Measurements from ENCODE around the gene ANKRD55.
"Not testable (repeated sequence)": the region's sequence is repeated elsewhere in the genome, so short reads cannot be mapped to it uniquely, and the experiment has no call there.

The ANKRD55 gene

DNA sequence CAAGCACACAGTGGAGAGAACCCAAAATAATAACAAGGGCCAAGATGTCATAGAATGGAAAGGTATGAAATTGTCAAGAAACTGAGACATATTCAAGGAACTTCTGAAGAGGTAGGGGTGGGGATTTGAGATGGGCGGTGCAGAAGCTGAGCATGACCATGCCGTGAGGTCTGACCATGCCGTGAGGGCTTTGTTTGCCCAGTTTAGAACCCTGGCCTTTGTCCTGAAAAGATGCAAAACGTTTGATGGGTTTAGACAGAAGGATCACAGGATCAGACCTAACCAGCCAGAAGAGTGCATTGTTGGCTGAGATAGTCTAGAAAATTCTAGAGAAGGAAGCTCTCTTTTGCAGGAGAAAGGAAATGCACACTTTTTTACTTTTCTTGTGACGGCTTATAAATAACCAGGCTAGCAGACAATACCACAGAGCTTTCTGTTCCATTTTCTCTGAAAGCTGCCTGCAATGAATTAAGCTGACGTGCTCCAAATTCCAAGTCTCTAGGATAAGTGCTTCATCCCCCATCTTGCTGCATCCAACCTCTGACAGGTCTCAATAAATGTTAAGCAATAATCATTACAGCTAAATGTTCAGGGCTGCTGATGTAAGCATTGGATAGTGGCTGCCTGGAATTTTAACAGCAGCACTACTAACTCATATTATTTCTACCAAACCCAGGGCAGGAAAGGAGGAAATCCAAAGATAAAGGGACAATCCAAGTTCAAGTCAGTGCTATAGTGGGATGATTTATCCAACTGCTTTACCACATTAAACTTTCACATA, 127.4 kb downstream of the ANKRD55 start:
- peak; percentile 82 to 86 for DNase-seq (ENCODE audit: low read depth in 2 of 2)

DNA sequence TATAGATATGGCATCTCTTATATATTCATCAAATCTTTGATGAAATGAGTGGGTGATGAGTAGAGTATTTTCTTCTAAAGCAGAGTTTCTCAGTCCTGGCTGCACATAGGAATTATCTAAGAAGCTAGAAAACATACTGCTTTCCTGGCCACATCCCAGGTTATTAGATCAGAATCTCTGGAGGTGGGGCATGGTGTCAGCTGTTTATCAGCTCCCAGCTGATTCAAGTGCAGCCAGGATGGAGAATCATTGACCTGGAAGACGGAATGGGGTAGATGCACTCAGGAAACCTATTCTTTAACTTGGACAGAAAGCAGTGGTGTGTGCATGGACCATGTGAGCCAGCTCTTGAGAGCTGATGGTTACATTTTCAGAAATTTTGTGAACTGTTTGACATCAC, 130.2 kb downstream of the ANKRD55 start:
- no peak for DNase-seq (ENCODE audit: low read depth in 2 of 2)

DNA sequence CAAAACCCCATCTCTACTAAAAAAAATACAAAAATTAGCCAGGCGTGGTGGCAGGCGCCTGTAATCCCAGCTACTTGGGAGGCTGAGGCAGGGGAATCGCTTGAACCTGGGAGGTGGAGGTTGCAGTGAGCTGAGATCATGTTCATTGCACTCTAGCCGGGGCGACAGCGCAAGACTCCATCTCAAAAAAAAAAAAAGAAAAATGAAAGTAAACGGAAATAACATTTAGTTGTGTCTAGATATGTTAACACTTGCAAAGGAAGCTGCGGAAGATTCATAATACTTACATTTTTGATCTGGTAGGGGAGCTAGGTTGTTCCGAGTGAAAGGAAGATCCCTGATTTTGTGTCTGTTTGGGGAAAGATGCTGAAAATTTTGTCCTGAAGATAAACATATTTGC, 130.9 kb downstream of the ANKRD55 start:
- not testable (repeated sequence) for DNase-seq (ENCODE audit: low read depth in 2 of 2)

DNA sequence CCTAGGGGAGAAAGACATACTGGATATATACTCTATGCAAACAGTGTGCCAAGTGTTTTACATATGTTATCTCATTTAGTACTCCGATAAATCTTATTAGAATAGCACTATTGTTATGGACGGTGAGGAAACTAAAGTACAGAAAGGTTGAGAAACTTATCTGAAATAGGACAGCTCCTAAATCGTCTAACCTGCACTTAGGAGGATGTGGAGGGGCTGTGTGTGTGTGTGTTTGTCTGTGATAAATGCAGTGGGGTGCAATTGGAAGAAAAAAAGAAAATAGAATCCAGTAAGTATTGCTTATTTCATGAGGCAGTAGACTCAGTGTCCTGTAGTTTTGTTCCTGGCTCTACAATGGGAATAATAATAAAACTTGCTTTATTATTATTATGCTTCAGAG, 131.9 kb downstream of the ANKRD55 start:
- no peak for DNase-seq (ENCODE audit: low read depth in 2 of 2)

DNA sequence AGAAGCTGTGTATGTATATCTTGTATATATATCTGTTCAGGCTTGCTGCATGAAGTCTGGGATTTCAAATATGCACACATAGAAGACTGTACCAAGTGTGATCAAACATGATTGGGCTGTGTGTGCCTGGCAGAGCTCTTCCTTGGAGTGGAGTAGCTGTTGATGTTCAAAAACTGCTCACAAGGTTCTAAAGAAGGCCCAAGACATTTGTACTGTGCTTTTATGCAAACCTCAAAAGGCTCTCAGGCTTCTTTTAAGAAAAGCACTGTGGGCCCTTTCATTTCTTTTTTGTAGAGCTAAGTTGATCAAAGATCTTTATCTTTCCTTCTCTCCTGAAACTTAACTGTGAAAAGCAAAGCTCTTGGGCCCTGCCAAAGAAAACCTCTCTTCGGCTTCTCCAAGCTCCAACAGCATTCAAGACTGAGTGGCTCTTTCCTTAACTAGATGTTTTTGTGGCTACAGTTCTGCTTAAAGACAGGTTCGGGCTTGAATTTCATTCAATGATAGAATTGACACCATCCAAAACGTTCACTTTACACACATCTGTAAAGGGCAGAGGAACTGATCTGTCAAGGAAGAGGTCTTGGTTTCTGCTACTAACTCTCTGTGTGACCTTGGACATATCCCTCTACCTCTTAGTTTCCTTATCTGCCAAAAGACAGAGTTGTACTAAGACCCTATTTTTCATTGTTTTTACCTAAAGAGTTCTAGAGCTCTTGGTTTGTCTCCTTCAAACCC, 132.5 kb downstream of the ANKRD55 start:
- no peak for DNase-seq (ENCODE audit: low read depth in 2 of 2)

DNA sequence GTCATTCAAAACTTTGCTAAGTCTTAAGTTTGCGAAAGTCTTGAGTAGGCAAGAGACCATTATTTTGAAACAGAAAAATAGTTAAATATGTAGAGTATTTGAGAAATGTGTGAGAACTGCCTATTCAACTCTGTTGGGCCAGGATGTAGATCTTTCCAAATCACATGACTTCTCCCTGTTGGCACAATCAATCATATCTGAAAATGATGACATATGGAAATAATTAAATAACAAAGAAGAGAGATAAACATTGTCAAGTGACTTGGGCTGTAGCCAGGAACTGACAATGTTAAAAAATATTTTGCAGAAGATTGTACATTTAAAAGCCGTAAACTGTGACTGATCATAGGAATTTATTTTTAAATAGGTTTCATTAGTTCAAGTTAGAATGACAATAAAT, 133.8 kb downstream of the ANKRD55 start:
- DNase-seq (ENCODE audit: low read depth in 2 of 2) = peak; percentile 91 to 92

DNA sequence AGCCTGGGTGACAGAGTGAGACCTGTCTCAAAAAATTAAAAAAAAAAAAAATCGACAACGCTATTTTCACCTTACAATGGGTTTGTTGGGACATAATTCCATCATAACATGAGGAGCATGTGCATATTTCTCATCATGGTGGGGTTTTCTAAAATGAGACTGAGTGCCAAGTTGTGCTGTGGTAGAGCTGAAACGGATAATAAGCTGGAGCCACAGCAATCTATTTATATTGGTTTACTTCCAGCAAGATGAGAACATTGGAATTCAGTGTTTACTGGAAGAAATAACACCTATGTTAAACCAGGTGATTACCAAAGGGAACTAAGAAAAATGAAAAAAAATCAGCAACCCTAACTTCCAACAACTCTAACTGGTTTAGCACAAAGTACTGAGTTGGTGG, 136.1 kb downstream of the ANKRD55 start:
- no peak for DNase-seq (ENCODE audit: low read depth in 2 of 2)

DNA sequence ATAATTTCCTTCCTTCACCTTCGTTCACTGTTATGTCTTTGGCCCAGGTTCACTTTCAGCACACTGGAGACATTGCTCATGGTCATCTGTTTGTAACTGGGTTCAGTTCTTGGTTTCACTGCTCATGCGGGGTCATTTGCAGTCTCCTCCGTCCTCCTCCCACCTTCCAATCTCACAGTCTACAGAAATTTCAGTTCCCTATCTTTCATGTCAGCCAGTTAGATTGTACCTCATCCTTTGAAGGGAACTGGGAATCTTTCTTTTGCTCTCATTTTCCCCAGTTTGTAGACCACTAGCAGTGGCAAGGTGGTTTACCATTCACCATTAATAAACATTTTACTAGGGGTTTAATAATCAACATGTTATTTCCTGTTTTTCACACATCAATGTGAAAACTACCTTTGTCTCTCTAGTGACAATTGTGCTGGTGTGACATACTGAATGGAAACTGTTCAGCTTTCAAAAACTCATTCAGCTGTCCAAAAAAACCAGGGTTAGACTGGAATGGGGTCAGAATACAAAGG, 137.5 kb downstream of the ANKRD55 start:
- DNase-seq (ENCODE audit: low read depth in 2 of 2) = no peak

DNA sequence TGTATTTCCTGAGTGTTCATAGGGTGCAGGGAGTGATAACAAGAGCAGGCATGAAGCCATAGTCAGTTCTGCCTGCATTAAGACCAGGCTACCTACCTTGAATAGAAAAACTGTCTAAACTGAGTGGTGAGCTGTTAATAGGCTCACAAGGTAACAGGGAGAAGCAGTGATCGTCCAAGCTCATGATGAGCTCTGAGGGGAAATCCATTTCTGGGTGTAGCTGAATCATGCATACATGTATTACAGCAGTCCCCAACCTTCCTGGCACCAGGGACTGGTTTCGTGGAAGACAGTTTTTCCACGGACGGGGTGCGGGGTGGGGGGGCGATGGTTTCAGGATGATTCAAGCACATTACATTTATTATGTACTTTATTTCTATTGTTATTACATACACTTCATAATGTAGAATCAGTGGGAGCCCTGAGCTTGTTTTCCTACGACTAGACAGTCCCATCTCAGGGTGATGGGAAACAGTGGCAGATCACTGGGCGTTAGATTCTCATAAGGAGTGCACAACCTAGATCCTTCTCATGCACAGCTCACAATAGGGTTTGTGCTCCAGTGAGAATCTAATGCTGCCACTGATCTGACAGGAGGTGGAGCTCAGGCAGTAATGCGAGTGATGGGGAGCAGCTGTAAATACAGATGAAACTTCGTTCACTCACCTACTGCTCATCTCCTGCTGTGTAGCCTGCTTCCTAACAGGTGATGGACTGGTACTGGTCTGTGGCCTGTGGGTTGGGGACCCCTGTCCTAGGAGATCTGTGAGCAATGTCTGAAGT, 138.4 kb downstream of the ANKRD55 start:
- DNase-seq (ENCODE audit: low read depth in 2 of 2) = no peak

DNA sequence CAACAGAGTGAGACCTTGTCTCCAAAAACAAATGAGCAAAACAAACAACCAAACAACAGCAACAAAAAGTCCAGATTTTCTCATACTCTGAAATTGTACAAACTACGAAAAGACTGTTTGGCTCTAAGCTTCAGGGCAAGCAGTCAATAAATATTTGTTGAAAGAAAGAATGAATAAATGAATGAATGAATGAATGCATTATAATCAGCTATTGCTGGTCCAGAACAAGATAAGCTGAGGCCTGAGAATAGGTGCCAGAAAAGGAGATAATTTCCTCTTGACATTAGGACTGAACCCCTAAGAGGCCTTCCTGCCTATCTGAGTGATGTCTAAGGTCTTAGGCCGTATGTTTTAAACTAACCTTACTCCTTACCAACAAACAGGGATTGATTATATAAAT, 139.2 kb downstream of the ANKRD55 start:
- no peak for DNase-seq (ENCODE audit: low read depth in 2 of 2)

DNA sequence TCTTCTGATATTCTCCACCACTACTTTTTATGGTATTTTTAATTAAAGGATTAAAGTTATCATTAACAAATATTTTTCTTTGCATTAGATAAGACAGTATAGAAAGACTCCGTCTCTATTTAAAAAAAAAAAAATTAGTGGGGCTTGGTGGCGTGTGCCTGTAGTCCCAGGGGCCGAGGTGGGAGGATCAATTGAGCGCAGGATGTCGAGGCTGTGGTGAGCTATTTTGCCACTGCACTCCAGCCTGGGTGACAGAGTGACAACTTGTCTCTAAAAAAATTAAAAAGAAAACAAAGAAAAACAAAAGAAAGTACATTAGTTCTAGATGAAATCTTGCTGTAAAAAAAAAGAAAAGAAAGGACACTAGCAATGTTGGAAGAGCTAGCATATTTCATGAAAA, 141.0 kb downstream of the ANKRD55 start:
- no peak for DNase-seq (ENCODE audit: low read depth in 2 of 2)

DNA sequence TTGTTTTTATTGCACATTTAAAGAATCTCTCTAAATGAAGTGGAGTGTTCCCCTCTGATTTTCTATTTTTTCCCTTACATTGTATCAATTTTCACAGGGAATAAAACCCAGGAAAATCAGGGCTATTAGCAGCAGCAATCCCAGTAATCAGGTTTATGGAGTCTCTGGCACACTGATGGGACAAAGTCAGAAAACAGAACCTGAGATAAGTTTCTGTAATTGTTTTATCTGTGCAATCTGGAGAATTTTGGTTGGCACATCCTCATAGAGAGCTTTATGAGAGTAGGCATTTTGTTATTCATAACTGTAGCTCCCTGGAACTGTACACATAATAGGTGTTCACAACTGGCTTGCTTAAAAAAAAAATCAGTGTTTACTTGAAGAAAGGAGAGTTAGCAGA, 141.5 kb downstream of the ANKRD55 start:
- no peak for DNase-seq (ENCODE audit: low read depth in 2 of 2)

DNA sequence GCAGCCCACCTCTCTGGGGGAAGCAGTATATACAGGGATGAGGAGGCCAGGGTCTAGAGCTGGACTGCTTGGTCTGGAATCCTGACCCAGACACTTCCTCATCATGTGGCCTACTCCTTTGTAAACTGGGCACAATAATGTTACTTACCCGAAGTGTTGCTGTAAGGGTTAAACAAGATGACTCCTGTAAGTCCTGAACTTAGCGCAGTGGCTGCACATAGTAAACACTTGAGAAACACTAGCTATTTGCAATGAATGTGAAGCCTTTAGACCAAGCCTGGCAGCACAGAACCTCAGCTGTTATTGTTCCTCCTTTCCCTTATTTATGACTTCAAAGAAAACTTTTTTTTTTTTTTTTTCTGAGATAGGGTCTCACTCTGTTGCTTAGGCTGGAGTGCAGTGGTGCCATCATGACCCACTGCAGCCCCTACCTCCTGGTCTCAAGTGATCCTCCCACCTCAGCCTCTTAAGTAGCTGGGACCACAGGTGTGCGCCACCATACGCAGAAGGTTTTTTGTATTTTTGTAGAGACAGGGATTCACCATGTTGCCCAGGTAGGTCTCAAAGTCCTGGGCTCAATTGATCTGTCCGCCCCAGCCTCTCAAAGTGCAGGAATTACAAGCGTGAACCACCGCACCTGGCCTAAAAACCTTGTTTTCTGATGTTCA, 142.2 kb downstream of the ANKRD55 start:
- no peak for DNase-seq (ENCODE audit: low read depth in 2 of 2)

DNA sequence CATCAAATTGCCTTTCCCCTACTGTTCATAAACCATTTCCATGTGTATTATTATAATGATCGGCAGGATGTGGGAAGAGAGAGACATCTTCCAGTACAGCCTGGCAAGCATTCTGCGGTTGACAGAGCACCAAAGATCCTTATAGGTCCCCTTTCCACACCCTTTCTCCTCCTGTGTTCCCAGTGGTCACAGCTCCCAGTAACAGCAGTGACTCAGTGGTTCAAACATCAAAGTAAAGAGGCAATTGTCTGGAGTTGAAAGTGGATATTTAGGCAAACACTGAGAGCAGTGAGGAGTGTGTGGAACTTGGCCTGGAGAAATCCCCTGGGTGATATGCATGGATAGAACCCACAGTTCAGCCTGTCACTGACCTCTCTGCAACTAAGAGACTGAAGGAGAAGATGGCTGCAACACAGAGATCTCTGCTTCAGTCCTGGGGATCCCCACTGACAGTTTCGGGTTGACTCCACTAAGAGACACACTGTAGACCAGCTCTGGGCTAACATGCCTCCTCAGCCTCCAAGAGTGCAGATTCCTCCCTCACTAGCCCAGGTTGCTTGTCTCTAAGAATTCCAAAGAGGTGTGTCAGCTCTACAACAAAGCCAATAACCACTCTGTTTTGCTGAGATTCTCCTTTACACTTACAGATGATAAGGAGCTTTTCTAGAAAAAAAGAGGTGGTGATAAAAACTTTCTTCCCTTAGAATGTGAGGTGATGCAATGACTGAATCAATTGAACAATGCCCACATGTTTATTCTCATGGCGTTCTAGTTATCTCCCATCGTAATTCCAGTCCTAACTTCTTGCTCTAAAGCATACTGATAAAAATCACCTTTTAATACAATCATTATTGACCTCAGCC, 143.9 kb downstream of the ANKRD55 start:
- DNase-seq (ENCODE audit: low read depth in 2 of 2) = peak; percentile 68 to 74

DNA sequence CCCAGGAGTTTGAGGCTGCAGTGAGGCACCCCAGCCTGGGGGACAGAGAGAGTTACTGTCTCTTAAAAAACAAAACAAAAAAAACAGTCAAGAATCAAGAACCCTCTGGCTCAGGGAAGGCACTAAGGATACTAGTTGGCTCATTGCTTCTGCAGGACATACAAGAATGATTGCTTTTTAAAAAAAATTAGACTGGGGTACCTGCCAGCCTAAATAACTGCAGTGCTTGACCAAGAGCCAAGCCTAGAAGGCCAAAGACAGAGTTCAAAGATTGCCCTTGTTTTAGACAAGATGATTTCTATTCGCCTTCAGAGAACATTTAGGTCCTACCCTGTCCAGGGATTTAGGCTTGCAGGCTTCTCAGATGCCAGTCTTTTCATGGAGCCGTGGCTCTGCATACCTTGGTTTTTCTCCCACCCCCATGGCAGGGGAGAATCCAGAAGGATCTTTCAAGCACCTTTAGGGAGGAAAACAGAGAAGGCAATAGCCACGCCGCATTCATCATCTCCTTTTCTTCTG, 144.6 kb downstream of the ANKRD55 start:
- no peak for DNase-seq (ENCODE audit: low read depth in 2 of 2)

DNA sequence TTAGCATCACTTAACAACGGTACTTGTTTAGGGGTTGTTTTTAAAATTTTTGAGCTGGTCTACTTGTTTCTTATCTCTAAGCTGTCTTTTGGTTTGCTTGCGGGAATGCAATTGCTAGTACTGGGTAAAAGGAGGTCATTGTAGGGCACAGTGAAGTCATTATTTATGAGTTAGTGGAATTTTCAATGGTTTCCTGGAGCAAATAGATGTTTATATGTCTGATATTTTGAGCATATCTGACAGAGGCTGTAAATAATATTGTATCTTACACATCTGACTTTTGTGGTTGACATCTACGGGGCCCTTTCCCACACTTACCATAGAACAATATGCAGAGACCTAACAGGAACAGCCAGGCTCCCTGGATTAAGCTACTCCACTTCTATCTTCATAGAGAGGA, 147.9 kb downstream of the ANKRD55 start:
- DNase-seq (ENCODE audit: low read depth in 2 of 2) = no peak

DNA sequence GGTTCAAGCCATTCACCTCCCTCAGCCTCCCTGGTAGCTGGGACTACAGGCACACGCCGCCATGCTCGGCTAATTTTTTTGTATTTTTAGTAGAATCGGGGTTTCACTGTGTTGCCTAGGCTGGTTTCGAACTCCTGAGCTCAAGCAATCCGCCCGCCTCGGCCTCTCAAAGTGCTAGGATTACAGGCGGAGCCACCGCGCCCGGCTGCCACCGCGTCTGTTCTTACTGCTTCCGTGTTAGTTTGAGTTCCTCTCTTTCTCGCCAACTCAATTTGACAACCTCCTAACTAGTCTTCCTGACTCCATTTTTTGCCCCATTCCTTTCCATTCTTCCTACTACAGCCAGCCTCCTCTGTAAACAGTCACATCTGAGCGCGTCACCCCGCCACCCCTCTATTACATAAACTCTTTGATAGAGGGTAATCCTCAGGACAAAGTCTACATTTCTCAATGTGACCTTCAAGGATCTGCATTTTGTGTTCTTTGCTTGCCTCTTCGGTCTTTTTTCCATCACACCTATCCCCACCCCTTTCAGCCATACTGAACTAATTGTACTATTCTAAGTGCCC, 149.8 kb downstream of the ANKRD55 start:
- no peak for DNase-seq (ENCODE audit: low read depth in 2 of 2)

DNA sequence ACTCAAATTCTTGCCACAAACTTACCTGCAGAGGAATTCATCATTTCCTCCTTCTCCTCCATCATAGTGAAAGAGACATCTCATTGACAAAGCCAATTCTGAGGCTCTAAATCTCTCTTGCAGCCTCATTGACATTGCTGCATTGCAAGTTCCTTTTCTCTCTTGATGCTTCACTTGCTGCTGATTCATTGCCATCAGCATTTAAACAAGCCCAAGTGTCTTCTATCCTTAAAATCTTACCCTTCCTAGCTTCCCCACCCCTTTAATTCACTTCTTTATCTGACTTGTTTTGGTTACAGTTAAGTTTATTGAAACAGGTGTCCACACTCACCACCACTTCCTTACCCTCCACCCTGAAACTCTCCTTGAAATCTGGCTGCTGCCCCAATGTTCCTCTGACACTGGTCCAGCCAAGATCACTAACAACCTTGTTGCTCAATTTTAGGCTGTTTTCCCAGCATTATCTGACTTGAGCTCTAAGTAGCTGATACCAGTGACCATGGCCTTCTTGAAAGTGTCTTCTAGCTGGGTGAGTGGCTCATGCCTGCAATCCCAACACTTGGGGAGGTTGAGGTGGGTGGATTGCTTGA, 152.0 kb downstream of the ANKRD55 start:
- not testable (repeated sequence) for DNase-seq (ENCODE audit: low read depth in 2 of 2)

DNA sequence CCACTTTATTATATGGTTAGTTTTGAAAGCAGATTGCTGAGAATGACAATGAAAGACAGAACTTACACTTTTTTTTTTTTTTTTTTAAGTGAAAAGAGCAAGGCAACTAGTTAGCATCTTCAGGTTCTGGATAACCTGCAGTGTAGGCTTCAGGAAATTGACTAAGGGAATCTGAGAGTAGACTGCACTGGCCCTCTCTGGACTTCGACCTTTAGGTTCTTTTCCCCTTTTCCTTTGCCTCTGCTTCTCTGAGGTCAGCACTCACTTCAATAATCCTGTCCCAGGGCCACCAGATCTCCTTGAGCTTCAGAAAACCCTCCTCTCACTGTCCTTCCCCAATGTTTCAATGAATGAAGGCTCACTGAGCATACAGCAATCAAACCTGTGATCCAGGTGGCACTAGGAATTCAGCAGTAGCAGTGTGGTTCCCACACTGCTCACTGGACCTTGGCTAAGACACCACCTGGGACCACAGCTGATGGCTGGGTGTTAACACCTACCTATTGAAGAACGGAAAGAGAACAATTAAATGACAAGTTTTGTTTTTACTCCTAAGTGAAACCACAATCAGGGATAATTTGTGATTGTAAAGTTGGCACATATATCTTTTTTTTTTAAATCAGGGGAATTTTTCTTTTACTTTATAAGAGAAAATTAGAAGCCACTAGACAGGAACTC, 152.6 kb downstream of the ANKRD55 start:
- DNase-seq (ENCODE audit: low read depth in 2 of 2) = no peak

All from fibroblast of skin of left quadriceps (primary cell).